Measurements from ENCODE around the gene TAF12. TPM values are rescaled to one million over a fixed set of nuclear protein-coding genes. Genes with fewer than 3 reads are reported as not detected.

Gene TAF12

DNA sequence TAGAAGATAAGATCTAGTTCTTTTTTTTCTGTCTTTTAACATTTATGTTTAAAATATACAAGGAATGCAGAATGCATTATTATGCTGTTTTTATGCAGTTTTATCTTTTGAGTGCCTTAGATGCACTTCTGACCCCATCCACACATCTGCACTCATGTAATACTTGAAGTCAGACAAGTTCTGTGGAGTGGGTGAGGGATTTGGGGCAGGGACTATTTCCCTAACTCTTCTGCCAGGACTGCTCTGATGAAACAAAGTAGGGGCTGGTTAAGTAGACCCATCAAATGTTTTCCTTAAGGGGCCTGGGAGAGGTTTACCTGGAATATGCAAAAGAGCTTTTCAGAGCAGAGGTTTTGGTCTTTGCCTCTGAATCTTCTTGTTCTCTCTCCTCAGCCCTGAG, 78.6 kb downstream of the TAF12 start:
- H3K4ac ChIP-seq (ENCODE audit: low read depth in 1 of 2, low read length in 2 of 2), result no peak overlapping the region
- peaks cover 58 to 78% of the 10 kb centered on the region in 2 experiments for H3K36me3 ChIP-seq (ENCODE audit: control insufficient read depth in 1 of 2, insufficient read depth in 2 of 2, low read depth in 1 of 2, low read length in 2 of 2)
- H2BK12ac ChIP-seq (ENCODE audit: low read length in 2 of 2), result no peak overlapping the region
- no peak overlapping the region for H3K9ac ChIP-seq (ENCODE audit: low read length)
- no peak overlapping the region for H2BK120ac ChIP-seq (ENCODE audit: low read depth, low read length)
- no peak overlapping the region for H2BK15ac ChIP-seq (ENCODE audit: low read depth, poor library complexity, severe bottlenecking)
- no peak overlapping the region for H3K4me3 ChIP-seq (ENCODE audit: insufficient read depth in 1 of 2, low read depth in 1 of 2, low read length in 2 of 2)
- H2AFZ ChIP-seq (ENCODE audit: low read depth, low read length), result no peak overlapping the region
- H3K4me1 ChIP-seq (ENCODE audit: control insufficient read depth, insufficient read depth, low read depth, low read length), result no peaks in the 10 kb centered on the region
- no peak overlapping the region for H3K4me2 ChIP-seq (ENCODE audit: low read length, poor library complexity, severe bottlenecking)
- no peak overlapping the region for H2BK5ac ChIP-seq (ENCODE audit: low read depth, low read length, poor library complexity, severe bottlenecking)
- no peak overlapping the region for H4K8ac ChIP-seq (ENCODE audit: low read length)
- no peak overlapping the region for H3K23ac ChIP-seq (ENCODE audit: low read length in 2 of 2)
- H3K27me3 ChIP-seq (ENCODE audit: control insufficient read depth in 1 of 2, insufficient read depth in 1 of 2, low read length in 2 of 2), result no peaks in the 10 kb centered on the region
- no peak for DNase-seq
- H2AK5ac ChIP-seq (ENCODE audit: low read length, severe bottlenecking), result no peak overlapping the region
- H4K91ac ChIP-seq (ENCODE audit: low read length), result no peak overlapping the region
- H3K14ac ChIP-seq (ENCODE audit: low read length in 2 of 2), result no peak overlapping the region
- H3K18ac ChIP-seq (ENCODE audit: low read depth in 1 of 2, low read length in 2 of 2), result no peak overlapping the region
- no peak overlapping the region for H3K27ac ChIP-seq (ENCODE audit: low read length, poor library complexity, severe bottlenecking)
- peaks cover 11% of the 10 kb centered on the region for H3K79me1 ChIP-seq (replicated peaks; ENCODE audit: low read length, poor library complexity, severe bottlenecking)
- H3K9me3 ChIP-seq (ENCODE audit: control insufficient read depth, low read length), result no peaks in the 10 kb centered on the region

DNA sequence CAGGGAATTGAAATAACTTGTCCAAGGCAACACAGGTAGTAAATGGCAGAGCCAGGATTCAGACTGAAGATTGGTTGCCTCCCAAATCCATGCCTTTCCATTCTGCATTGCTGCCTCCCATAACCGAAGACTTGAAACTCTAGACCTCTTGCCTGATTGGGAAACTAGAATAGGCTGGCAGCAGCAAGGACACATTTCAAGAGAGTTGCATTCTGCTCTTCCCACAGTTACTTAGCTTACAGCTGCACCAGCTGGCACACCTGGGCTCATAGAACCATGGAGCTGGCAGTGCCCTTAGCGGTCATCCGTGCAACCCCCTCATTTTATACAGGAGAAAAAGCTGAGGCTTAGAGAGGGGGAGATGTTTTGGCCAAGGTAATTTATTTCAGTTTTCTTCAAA, 82.0 kb downstream of the TAF12 start:
- Histone ChIP-seq H3K27me3 (ENCODE audit: control insufficient read depth in 1 of 2, insufficient read depth in 1 of 2, low read length in 2 of 2) (no peaks in the 10 kb centered on the region), H3K18ac (ENCODE audit: low read depth in 1 of 2, low read length in 2 of 2) (no peak overlapping the region), H4K91ac (ENCODE audit: low read length) (no peak overlapping the region), H3K4me1 (ENCODE audit: control insufficient read depth, insufficient read depth, low read depth, low read length) (no peaks in the 10 kb centered on the region), H3K27ac (ENCODE audit: low read length, poor library complexity, severe bottlenecking) (no peak overlapping the region), H4K8ac (ENCODE audit: low read length) (no peak overlapping the region), H2BK15ac (ENCODE audit: low read depth, poor library complexity, severe bottlenecking) (no peak overlapping the region), H2BK120ac (ENCODE audit: low read depth, low read length) (no peak overlapping the region), H2BK5ac (ENCODE audit: low read depth, low read length, poor library complexity, severe bottlenecking) (no peak overlapping the region), H3K4me3 (ENCODE audit: insufficient read depth in 1 of 2, low read depth in 1 of 2, low read length in 2 of 2) (no peak overlapping the region), H2AK5ac (ENCODE audit: low read length, severe bottlenecking) (no peak overlapping the region), H3K79me1 (replicated peaks; ENCODE audit: low read length, poor library complexity, severe bottlenecking) (peaks cover 10% of the 10 kb centered on the region), H3K9ac (ENCODE audit: low read length) (no peak overlapping the region), H2AFZ (ENCODE audit: low read depth, low read length) (no peak overlapping the region), H3K14ac (ENCODE audit: low read length in 2 of 2) (no peak overlapping the region), H3K9me3 (ENCODE audit: control insufficient read depth, low read length) (no peaks in the 10 kb centered on the region), H3K4me2 (ENCODE audit: low read length, poor library complexity, severe bottlenecking) (no peak overlapping the region), H3K36me3 (ENCODE audit: control insufficient read depth in 1 of 2, insufficient read depth in 2 of 2, low read depth in 1 of 2, low read length in 2 of 2) (peaks cover 56 to 72% of the 10 kb centered on the region in 2 experiments), H3K23ac (ENCODE audit: low read length in 2 of 2) (no peak overlapping the region), H2BK12ac (ENCODE audit: low read length in 2 of 2) (no peak overlapping the region), H3K4ac (ENCODE audit: low read depth in 1 of 2, low read length in 2 of 2) (no peak overlapping the region)
- no peak for DNase-seq
- WGBS, result 98% methylated on average over 3 of the region's 3 CpGs

Small RNA genes lying within 50 kb of the gene (small RNA-seq; reads per million reads assigned to genes)
- gene RF00422 (ENCODE audit: low read depth) (not detected), gene RNU11 (ENCODE audit: low read depth) (not detected), gene SNORA16A (ENCODE audit: low read depth) (not detected), gene SNORA44 (ENCODE audit: low read depth) (not detected), gene SNORA61 (ENCODE audit: low read depth) (not detected), gene SNORD99 (ENCODE audit: low read depth) (4,897 reads per million, percentile 99 among the genes with 10 or more reads in this experiment)
